B cell (primary cell): ENCODE measurements around the gene PITPNB. TPM values are rescaled to one million over a fixed set of nuclear protein-coding genes. Genes with fewer than 3 reads are reported as not detected.

Source experiments
- polyA plus RNA-seq: library from polyadenylated mRNA; depleted of rRNA; stranded (reverse); fragments of >200 nt; gene quantifications from 2 replicates; pipeline ENCODE4 v1.2.3, GENCODE V29; 2012
- small RNA-seq: library from RNA; depleted of rRNA; stranded (forward); fragments of <200 nt; gene quantifications from one replicate; pipeline ENCODE3, GENCODE V24; 2012; ENCODE audit warnings: low replicate concordance, low read depth; ENCODE audit not compliant: insufficient read length
- total RNA-seq, 2 donors: library from RNA; stranded (reverse); fragments of 120-200 nt in 1 of 2; gene quantifications; 1 replicate in 1 of 2; 2 replicates in 1 of 2; pipeline versions ENCODE4 v1.2.3 to v1.2.4, GENCODE V29; 2013 to 2022

PITPNB gene
- total and polyA plus RNA-seq, 2 donors (not counting 1 experiment from before 2014, with no cell fraction given): 17.5 to 82.3 TPM

Small RNA genes within 50 kb of the gene (small RNA-seq; reads per million reads assigned to genes)
- gene MIR3199-1: not detected
- gene RF02198: not detected

Other genes with a start within 250 kb of the PITPNB start
- gene MN1, start 117.5 kb downstream of the PITPNB start, total RNA-seq: 0.02 and 0.07 TPM in 2 replicates
- 0.12 and 0.17 TPM in 2 replicates for gene MN1, start 117.5 kb downstream of the PITPNB start, polyA plus RNA-seq